Posterior vena cava (tissue), 2 donors: ENCODE measurements around the gene VRTN. TPM values are rescaled to one million over a fixed set of nuclear protein-coding genes. Genes with fewer than 3 reads are reported as not detected.
"Not testable (repeated sequence)": the region's sequence is repeated elsewhere in the genome, so short reads cannot be mapped to it uniquely, and the experiment has no call there.

Source experiments
- DNase-seq: peaks from one replicate; pipeline ENCODE4 v3.0.0-alpha.2; 2020; ENCODE audit warnings: low spot score
- intact Hi-C, 2 donors: fragments of 100-400 bp; cut with DNase I; formaldehyde crosslinking; loops; one replicate each; pipeline versions ENCODE4 v1.14.1 to v1.14.2; 2022 to 2023
- long read RNA-seq, 2 donors: library from polyadenylated mRNA; unstranded; transcript quantifications; one replicate each; pipeline ENCODE4 v2.0.0, GENCODE V29; 2020 to 2021
- total RNA-seq, 2 donors: library from RNA; stranded (reverse); fragmentation: NEBNext Ultra II Directional; extraction: Animal tissue kit (Norgen Biotek cat#: 25700); gene quantifications; one replicate each; pipeline ENCODE4 v1.2.1, GENCODE V29; 2021
- donor health status: DM: yes; HTN: yes; CAD: no.
- donor health status: DM: yes; HTN: yes; CAD: no.

The VRTN gene, protein sequence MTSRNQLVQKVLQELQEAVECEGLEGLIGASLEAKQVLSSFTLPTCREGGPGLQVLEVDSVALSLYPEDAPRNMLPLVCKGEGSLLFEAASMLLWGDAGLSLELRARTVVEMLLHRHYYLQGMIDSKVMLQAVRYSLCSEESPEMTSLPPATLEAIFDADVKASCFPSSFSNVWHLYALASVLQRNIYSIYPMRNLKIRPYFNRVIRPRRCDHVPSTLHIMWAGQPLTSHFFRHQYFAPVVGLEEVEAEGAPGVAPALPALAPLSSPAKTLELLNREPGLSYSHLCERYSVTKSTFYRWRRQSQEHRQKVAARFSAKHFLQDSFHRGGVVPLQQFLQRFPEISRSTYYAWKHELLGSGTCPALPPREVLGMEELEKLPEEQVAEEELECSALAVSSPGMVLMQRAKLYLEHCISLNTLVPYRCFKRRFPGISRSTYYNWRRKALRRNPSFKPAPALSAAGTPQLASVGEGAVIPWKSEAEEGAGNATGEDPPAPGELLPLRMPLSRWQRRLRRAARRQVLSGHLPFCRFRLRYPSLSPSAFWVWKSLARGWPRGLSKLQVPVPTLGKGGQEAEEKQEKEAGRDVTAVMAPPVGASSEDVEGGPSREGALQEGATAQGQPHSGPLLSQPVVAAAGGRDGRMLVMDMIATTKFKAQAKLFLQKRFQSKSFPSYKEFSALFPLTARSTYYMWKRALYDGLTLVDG
- total RNA-seq, result not detected
- long read RNA-seq, donor 1, result 0 reads
- long read RNA-seq, donor 2, result 0 reads

DNA sequence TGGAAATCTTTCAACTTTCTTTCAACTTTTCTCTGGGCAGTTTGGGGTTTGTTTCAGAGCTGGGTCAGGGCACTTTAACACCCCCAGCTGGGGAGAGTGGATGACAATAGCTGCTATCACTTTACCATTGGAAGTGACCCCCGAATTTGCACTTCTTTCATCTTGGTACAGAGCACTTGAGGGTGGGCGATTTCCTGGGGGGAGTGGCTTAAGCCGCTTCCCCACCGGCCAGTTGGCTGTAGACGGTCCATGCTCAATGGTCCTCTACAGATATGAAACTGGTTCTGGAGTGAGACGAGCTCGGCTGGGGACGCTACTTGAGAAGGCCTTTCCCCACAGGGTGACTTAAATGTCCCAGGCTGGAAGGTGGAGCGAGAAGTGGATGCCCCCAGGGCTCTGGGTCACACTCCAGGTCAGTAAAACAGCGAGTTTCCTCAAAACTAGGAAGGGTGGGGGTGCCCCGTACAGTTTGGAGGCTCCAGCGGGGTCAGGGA lies at the start of gene VRTN:
VRTN (plus strand) TSS at position 231 of the 494 bp plus-strand sequence. CDS start 8,313 bp downstream, outside the sequence.
- peak; percentile 66 for DNase-seq
- intact Hi-C loops, result no loop called here

GRCh38 chr14:74299061-74299545 lies 49.2 kb upstream of the VRTN start:
- DNase-seq, result no peak
- intact Hi-C loops, result no loop called here

DNA sequence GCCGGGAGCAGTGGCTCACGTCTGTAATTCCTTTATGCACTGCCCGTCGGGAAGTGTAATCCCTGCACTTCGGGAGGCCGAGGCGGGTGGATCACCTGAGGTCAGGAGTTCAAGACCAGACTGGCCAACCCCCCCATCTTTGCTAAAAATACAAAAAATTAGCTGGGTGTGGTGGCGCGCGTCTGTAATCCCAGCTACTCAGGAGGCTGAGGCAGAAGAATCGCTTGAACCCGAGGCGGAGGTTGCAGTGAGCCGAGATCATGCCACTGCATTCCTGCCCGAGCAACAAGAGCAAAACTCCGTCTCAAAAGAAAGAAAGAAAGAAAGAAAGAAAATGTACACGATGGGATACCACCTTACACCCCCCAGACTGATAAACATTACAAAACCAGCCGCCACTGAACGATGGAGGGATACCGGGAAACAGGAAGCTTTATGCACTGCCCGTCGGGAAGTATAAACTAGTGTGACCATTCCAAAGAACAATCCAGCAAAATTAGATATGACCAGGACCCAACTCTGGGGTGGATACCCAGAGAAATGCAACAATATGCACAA lies 46.6 kb upstream of the VRTN start:
- DNase-seq, result no peak
- intact Hi-C loops, result no loop called here

- DNase-seq, result no peak
- intact Hi-C loops, result no loop called here
Observed at GRCh38 chr14:74302152-74302628, 46.1 kb upstream of the VRTN start.

DNA sequence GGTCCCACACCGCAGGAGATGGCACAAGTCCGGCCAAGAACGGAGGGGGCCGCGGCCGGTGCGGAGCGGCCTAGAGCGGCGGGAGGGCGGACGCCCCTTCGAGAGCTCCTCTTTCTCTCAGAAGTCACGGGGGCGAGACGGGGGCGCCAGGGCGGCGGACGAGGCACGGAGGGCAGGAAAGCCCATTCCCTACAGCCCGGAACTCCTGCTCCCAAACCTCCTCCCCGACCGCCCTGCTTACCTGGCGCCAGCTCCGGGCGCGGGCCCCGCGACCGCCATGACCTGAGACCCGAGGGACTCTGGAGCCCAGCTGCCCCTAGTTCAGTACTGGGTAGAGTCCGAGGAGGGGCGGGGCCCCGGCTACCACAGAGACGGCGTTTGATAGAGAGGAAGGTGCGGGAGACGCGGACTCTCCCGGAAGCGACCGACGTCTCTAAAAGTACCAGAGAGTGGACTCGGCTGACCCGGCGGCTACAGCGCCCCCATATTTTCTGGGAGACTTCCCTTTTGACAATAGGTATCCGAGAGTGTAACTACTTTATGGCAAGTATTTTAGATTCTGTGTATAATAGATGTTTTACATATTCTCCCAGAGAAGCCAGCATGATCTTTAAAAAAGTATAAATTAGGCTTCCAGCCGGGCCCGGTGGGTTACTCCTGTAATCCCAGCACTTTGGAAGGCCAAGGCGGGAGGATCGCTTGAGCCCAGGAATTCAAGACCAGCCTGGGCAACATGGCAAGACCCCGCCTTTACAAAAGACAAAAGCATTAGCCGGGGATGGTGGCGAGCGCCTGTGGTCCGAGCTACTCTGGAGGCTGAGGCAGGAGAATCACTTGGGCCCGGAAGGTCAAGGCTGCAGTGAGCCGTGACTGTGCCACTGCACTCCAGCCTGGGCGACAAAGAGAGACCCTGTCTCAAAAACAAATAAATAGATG lies 45.4 kb upstream of the VRTN start, which contains the start of gene ABCD4:
ABCD4 (minus strand) TSS at position 301 of the 936 bp plus-strand sequence; CDS start at position 279, 22 bp downstream.
- peak; percentile 98 for DNase-seq
- intact Hi-C loops, result no loop called here

GRCh38 chr14:74308695-74309094 lies 39.6 kb upstream of the VRTN start:
- intact Hi-C loops, result no loop called here
- DNase-seq, result no peak

DNA sequence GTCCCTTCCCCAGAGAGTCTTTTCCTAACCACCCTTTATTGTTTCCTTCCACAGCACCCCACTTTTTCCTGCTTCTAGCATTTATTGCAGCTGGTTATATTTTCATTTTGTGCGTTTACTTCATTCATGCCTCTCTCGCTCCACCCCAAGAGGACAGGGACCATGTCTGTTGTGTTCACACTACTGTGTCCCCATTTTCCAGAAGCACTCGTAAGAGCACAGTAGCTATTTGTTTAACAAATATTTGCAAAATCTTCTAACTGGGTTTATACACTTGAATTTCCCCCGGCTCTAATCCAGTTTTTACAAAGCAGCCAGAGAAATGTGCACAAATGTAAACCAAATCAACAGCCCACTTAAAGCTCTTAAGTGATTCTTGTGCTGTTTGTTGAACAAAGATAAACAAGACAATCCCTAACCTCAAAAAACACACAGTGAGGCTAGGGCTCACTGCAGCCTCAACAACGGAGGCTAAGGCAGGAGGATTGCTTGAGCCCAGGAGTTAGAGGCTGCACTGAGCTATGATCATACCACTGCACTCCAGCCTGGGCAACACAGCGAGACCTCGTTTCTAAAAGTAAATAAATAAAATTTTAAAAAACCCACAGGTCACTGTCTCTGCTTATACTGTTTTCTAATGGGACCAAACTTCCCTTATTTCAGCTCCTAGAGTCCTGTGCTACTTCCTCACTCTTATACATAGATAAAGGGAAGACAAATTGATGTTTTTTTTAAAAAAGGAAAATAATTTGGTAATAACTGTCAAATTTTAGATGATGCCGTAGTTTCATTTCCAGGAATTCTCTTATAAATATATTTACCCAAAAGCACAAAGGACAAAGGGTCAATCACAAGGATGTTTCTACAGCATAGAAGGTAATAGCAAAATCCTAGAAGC lies 38.9 kb upstream of the VRTN start:
- no peak for DNase-seq
- intact Hi-C loops, result no loop called here

- DNase-seq, result no peak
- intact Hi-C loops, result no loop called here
Observed at GRCh38 chr14:74312161-74312560, 36.1 kb upstream of the VRTN start.

GRCh38 chr14:74313601-74314000 lies 34.7 kb upstream of the VRTN start:
- intact Hi-C loops, result no loop called here
- DNase-seq, result no peak

DNA sequence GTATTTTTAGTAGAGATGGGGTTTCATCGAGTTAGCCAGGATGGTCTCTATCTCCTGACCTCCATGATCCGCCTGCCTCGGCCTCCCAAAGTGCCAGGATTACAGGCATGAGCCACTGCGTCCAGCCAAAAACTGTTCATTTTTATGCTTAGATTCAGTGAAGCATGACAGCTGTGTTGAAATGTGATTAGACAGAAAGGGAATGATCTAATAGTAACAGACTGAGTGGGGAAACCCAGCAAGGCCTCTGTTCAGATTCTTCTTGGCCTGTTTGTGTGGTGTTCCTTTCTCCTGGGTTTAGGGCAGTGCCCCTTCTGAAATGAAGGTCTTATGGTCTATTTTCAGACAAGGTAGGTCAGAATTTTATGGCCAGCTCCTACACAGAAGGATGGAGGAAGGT lies 33.7 kb upstream of the VRTN start:
- no peak for DNase-seq
- intact Hi-C loops, result no loop called here

DNA sequence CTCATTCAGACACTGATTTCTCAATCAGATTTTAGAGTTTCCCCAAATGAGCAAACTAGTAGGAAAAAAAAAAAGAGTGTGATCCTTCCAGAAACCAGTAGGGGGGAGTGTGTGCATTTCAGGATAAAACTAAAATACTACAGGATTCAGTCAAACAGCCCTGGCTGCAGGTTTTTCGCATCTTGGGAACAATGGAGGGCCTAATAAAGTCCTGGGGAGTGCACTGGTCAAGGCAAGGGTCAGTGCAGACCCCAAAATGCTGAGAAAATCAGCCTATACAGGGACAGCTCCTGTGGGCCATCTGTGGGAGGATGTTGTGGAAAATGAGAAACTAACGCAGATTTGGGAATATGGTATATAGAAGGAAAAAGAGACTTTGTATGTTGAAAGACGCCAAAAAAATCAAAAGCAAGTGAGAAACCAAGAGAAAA lies 23.3 kb upstream of the VRTN start:
- DNase-seq, result no peak
- intact Hi-C loops, result no loop called here

GRCh38 chr14:74325446-74325845 lies 22.8 kb upstream of the VRTN start:
- intact Hi-C loops, result no loop called here

GRCh38 chr14:74326369-74327152 lies 21.7 kb upstream of the VRTN start:
- intact Hi-C loops, result no loop called here
- no peak for DNase-seq

More at GRCh38 chr14:74325446-74325845, 22.8 kb upstream of the VRTN start:
- no peak for DNase-seq

DNA sequence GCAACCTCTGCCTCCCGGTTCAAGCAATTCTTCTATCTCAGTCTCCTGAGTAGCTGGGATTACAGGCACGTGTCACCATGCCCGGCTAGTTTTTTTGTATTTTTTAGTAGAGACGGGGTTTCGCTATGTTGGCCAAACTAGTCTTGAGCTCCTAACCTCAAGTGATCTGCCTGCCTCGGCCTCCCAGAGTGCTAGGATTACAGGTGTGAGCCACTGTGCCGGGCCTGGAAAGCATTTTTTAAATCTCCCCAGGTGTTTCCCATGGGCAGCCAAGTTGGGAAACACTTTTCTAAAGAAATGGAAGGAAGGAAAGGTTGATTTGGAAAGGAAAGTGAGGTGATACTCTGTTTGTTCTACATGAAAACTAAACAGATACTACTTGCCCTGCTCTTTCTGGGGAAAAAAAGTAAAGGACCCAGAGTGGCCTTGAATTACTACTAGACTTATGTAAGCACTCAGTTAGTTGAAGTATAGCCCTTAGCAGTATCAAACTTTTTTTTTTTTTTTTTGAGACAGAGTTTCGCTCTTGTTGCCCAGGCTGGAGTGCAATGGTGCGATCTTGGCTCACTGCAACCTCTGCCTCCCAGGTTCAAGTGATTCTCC lies 18.2 kb upstream of the VRTN start:
- DNase-seq, intact Hi-C loops: not testable (repeated sequence)

DNA sequence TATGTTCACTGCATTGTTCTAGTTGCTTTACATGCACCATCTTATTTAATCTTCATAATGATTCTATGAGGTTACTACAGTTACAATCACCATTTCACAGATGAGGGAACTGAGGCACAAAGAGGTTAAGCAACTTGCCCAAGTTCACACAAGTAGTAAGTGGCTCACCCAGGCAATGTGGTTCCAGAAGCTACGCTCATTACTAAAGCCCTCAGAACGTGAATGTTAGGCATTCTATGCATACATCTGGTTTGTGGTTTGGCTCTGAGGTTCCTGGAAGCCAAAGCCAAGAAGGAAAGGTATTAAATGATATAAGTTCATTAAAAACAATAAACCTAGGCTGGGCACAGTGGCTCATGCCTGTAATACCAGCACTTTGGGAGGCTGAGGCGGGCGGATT lies 14.4 kb upstream of the VRTN start:
- intact Hi-C loops, result no loop called here
- no peak for DNase-seq

- no peak for DNase-seq
- intact Hi-C loops, result no loop called here
Observed at GRCh38 chr14:74346341-74346740, 1.9 kb upstream of the VRTN start.
